Keratinocyte (primary cell): ENCODE data around the gene OGG1.

Source experiments
- CTCF ChIP-seq, 3 experiments: IDR thresholded peaks in 1 of 3; conservative IDR thresholded peaks in 1 of 3; optimal IDR thresholded peaks in 1 of 3; 2 replicates in 2 of 3; 3 replicates in 1 of 3; pipeline versions ENCODE3 to v1.5.1; 2011; ENCODE audit warnings: low read length in 3 of 3, mild to moderate bottlenecking in 3 of 3, moderate library complexity in 2 of 3, control low read depth in 1 of 3, inconsistent platforms in 1 of 3; ENCODE audit not compliant: insufficient read depth in 2 of 3; ENCODE audit errors: extremely low read depth in 1 of 3
- EZH2 ChIP-seq: IDR thresholded peaks from one replicate; pipeline ENCODE4 v1.6.1; 2012; ENCODE audit warnings: inconsistent platforms, mild to moderate bottlenecking, low read length, moderate library complexity

- TF ChIP-seq CTCF (optimal IDR thresholded peaks at IDR 0.05 in 1 of 3, IDR thresholded peaks at IDR 0.05 in 1 of 3, conservative IDR thresholded peaks at IDR 0.05 in 1 of 3; ENCODE audit: extremely low read depth in 1 of 3, insufficient read depth in 2 of 3, low read length in 3 of 3) = no peak
- no peak for TF ChIP-seq EZH2
These were observed 46.5 kb upstream of the OGG1 start for GRCh38 chr3:9703240-9703639.
